Measurements from ENCODE around the gene PRR9.

The PRR9 gene

DNA sequence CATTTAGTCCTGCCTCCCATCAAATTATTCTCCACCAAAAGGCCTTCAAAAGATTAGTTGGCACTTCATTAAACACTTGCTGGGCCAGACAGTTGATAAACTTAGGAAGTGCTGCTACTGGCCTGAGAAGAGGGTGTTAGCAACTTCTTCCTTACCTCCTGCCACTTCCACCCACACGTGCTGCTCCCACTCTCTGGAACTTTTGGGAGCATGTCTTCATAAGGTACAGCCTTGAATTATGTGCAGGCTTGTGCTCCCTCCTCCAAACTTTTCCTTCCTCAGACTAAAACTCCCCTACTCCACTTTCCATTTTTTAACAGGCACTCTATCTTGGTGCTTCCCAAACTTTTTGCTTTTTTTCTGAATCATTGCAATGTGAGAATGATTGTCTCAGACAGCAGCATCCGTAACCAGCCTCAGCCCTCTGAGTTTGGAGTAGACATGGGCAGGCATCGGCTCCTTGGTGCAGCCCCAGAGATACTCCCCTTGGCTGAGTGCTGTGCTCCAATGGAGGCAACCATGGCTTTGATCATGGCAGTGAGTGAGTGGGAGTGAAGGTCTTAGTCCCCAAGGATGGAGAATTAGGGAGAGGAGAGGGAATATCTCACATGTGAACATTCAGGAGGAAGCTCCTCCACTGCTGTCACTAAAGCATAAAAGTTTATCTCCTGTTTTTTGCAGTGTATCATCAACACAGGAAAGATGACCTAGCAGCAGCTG is 22.9 kb upstream of the PRR9 start:
- DNase-seq (ENCODE audit: low read depth) = no peak
- no peak overlapping the region for H3K4me3 ChIP-seq (ENCODE audit: low read depth, low read length)
- TF ChIP-seq, protein P1, sequence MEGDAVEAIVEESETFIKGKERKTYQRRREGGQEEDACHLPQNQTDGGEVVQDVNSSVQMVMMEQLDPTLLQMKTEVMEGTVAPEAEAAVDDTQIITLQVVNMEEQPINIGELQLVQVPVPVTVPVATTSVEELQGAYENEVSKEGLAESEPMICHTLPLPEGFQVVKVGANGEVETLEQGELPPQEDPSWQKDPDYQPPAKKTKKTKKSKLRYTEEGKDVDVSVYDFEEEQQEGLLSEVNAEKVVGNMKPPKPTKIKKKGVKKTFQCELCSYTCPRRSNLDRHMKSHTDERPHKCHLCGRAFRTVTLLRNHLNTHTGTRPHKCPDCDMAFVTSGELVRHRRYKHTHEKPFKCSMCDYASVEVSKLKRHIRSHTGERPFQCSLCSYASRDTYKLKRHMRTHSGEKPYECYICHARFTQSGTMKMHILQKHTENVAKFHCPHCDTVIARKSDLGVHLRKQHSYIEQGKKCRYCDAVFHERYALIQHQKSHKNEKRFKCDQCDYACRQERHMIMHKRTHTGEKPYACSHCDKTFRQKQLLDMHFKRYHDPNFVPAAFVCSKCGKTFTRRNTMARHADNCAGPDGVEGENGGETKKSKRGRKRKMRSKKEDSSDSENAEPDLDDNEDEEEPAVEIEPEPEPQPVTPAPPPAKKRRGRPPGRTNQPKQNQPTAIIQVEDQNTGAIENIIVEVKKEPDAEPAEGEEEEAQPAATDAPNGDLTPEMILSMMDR (IDR thresholded peaks at IDR 0.05; ENCODE audit: low read depth, low read length, missing control alignments) = no peak

DNA sequence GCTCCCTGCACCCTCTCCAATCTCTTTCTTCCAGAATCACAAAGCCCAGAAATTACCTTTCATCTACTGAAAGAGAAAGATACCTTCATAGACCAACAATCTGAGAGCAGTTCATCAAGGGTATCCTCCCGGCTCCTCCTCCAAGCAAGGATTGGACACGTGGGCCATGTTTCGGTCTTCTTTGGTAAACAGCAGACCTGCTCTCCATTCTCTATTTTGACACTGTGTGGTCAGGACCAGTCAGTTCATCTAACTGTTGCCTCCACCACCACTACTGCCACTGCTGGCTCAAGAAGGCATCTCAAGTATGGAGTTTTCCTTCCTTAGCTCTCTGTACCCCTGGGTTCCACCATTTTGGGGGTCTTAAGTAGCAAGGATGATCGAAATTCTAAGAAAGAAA is 22.2 kb upstream of the PRR9 start:
- no peak overlapping the region for H3K4me3 ChIP-seq (ENCODE audit: low read depth, low read length)
- no peak for DNase-seq (ENCODE audit: low read depth)
- TF ChIP-seq, protein P1 (IDR thresholded peaks at IDR 0.05; ENCODE audit: low read depth, low read length, missing control alignments) = no peak

DNA sequence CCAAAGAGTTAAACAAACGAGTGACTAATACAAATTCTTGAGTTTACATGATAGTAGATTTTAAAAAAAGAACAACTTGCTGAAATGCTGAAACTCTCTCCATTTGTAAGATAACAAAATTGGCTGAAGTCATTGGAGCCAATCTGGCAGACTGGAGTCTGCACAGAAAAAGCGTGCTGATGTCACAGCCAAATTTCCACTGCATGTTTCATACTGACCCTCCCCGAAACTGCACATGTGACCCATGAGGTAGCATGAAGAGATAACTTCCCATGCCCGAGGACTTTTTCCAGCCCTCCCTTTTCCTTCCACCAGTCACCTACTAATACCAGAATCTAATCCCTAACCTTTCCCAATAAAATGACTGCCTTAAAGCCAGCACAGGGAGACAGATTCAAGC is 15.4 kb upstream of the PRR9 start:
- DNase-seq (ENCODE audit: low read depth) = no peak
- TF ChIP-seq, protein P1 (IDR thresholded peaks at IDR 0.05; ENCODE audit: low read depth, low read length, missing control alignments) = no peak
- no peak overlapping the region for H3K4me3 ChIP-seq (ENCODE audit: low read depth, low read length)

DNA sequence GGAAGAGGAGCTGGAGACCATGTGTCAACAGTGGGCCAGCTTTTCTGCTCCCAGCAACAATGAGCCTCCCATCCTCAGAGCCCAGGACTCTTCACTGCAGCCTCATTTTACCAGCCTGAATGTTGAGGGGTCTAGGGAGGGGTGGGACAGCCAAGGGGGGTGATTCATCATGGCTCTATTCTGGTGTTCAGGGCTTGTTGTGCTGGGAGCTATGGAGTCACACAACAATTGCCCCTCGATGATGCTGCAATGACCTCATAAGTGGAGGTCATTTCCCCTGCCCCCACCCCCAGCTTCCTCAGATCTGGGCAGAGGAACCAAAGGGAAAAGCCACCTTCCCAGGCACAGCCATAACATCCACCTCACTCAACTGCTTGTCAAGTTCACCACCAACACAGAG is 14.3 kb upstream of the PRR9 start, which contains the start of gene LELP1:
Gene LELP1, plus strand, starts transcription at position 301 of the 400 bp plus-strand sequence. CDS start 1,278 bp downstream, outside the sequence.
- H3K4me3 ChIP-seq (ENCODE audit: low read depth, low read length) = no peak within 1 kb of the TSS
- no peak for DNase-seq (ENCODE audit: low read depth)
- TF ChIP-seq, protein P1 (IDR thresholded peaks at IDR 0.05; ENCODE audit: low read depth, low read length, missing control alignments) = no peak

DNA sequence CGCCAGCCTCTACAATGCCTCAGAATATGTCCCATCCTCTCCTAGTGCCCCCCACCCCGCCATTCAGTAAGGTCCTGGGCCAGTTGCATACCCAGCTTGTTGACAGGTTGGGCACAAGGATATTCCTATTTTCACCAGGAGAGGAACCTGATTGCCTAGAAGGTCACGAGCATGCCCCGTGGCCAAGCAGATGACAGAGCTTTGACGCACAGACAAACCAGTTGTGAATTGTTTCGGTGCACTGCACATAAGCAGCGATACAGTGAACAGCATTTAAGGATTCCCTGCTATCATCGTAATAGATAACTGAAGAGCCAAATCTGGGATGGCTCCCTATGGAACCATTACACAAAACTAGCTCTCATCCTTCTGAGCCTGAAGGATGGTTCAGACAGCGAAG is 10.8 kb upstream of the PRR9 start:
- TF ChIP-seq, protein P1 (IDR thresholded peaks at IDR 0.05; ENCODE audit: low read depth, low read length, missing control alignments) = no peak

DNA sequence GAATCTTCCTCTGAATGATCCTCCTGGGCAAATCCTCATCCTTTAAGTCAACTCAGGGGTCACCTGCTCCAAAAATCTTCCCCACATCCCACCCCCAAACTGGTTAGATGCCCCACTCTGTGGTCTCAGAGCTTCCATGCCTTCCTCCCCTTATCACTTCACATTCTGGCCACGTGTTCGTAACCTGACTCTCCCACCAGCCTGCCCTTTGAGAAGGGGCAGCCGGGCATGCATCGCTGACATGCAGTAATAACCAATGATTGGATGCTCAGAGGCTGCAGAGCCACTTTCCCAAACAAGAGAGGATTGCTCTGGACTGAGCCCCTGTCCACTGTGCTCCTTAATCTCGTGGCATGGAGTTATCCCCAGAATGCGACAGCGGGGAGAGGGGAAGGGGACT is 7.2 kb upstream of the PRR9 start:
- H3K4me3 ChIP-seq (ENCODE audit: low read depth, low read length) = no peak overlapping the region
- DNase-seq (ENCODE audit: low read depth) = no peak
- TF ChIP-seq, protein P1 (IDR thresholded peaks at IDR 0.05; ENCODE audit: low read depth, low read length, missing control alignments) = no peak

More for the DNA sequence above, 10.8 kb upstream of the PRR9 start:
- no peak for DNase-seq (ENCODE audit: low read depth)
- no peak overlapping the region for H3K4me3 ChIP-seq (ENCODE audit: low read depth, low read length)

DNA sequence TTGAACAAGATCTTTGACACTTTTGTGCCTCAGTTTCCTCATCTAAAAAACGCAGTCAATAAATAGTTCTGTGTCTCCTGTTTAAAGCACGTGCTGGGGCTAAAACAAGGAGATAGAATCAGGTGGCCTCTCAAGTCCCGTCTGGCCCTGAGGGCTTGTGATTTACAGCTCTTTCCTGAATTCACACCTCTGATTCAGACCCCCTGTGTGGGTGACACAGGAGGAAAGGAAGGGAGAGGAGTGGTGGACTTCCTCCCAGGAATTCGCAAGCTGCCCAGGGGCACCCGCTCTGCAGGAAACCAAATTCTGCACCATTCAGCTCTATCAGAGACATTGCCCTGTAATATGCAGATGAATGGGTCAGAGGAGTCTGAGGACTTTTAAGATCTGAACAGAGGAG is 5.2 kb upstream of the PRR9 start:
- DNase-seq (ENCODE audit: low read depth) = no peak
- TF ChIP-seq, protein P1 (IDR thresholded peaks at IDR 0.05; ENCODE audit: low read depth, low read length, missing control alignments) = no peak
- H3K4me3 ChIP-seq (ENCODE audit: low read depth, low read length) = no peak overlapping the region
